ENCODE measurements around the gene NME2.

GRCh38 chr17:51169340-51169739 is 3.1 kb downstream of the NME2 start:
- TF ChIP-seq CTCF (IDR thresholded peaks at IDR 0.05) (no peak), POLR2AphosphoS5 (IDR thresholded peaks at IDR 0.05) (no peak), EP300 (IDR thresholded peaks at IDR 0.05) (no peak), POLR2A (IDR thresholded peaks at IDR 0.05) (no peak)

All from upper lobe of left lung (tissue), 4 donors.